Ascending aorta (tissue), 2 donors: ENCODE measurements around the gene IL12B. TPM values are rescaled to one million over a fixed set of nuclear protein-coding genes. Genes with fewer than 3 reads are reported as not detected.
"Not testable (repeated sequence)": the region's sequence is repeated elsewhere in the genome, so short reads cannot be mapped to it uniquely, and the experiment has no call there.

Experiments
- DNase-seq, 2 donors: peaks; one replicate each; pipeline ENCODE4 v3.0.0-alpha.2; 2019; ENCODE audit warnings: low spot score in 2 of 2
- H3K27ac ChIP-seq, 2 donors: fragments of 200-600 bp; sonication (generic); one replicate each; pipeline ENCODE4 v1.5.1; 2016 to 2017; ENCODE audit warnings: mild to moderate bottlenecking in 1 of 2
- H3K27me3 ChIP-seq: fragments of 200-600 bp; sonication (generic); one replicate; pipeline ENCODE4 v1.5.1; 2017
- H3K36me3 ChIP-seq, 2 donors: fragments of 200-600 bp; sonication (generic); one replicate each; pipeline ENCODE4 v1.5.1; 2016
- H3K4me1 ChIP-seq, 2 donors: fragments of 200-600 bp; sonication (generic); one replicate each; pipeline ENCODE4 v1.5.1; 2016 to 2017; ENCODE audit warnings: mild to moderate bottlenecking in 1 of 2
- H3K4me3 ChIP-seq, 2 donors: fragments of 200-600 bp; sonication (generic); one replicate each; pipeline ENCODE4 v1.5.1; 2016 to 2017; ENCODE audit warnings: mild to moderate bottlenecking in 1 of 2
- H3K9me3 ChIP-seq, 2 donors: fragments of 200-600 bp; sonication (generic); one replicate each; pipeline ENCODE4 v1.5.1; 2016
- CTCF ChIP-seq, 3 experiments: fragments of 200-600 bp in 2 of 3; fragments of 450-650 bp in 1 of 3; sonication (generic) in 2 of 3; IDR thresholded peaks; one replicate each; pipeline ENCODE4 v1.5.1; 2016 to 2019; ENCODE audit warnings: antibody characterized with exemption in 3 of 3, mild to moderate bottlenecking in 1 of 3, moderate library complexity in 1 of 3
- intact Hi-C: fragments of 100-400 bp; cut with DNase I; formaldehyde crosslinking; loops from one replicate; pipeline ENCODE4 v1.15.1; 2023
- total RNA-seq: library from RNA; depleted of rRNA; stranded (reverse); fragments of >200 nt; gene quantifications from one replicate; pipeline ENCODE4 v1.1.0, GENCODE V29; 2016

The IL12B gene
- total RNA-seq, 1 donor from 2014 or later: not detected

- intact Hi-C loops: no loop called here
- H3K4me3 ChIP-seq: no peak overlapping the region
These were observed 20.4 kb downstream of the IL12B start for GRCh38 chr5:159309689-159310433.

DNA sequence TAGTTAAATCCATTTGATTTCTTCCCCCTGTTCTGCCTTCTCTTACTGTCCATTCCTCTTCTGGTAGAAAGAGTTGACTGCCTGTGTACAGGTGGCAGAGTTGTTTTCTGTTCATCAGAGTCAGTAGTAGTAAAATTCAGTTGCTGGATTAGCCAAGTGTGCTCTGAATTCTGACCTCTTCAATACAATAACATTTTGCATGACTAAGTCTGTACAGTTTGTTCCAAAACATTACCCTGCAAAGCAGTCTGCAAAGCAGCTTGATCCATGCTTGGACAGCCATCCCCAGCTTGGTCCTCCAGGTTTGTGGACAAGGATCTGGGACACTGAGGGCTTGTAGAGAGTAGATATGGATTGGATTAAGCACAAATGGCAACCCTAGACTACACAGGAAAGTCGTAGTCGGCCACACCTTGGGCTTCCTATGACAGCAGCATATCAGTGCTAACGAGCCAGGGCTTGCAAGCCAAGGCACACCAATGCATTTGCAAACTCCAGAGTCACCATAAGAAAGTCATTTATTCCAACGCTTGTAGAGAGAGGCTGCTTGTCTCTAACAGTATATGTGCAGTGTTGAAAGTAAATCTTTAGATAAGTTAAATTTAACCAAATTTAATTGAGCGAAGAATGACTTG lies 25.2 kb downstream of the IL12B start:
- Histone ChIP-seq H3K4me1 (no peaks in the 10 kb centered on the region), H3K9me3 (peaks cover 8 to 16% of the 10 kb centered on the region in 2 donors), H3K27me3 (no peaks in the 10 kb centered on the region), H3K36me3 (no peaks in the 10 kb centered on the region), H3K4me3 (no peak overlapping the region), H3K27ac (no peak overlapping the region)
- TF ChIP-seq CTCF (IDR thresholded peaks at IDR 0.05): no peak
- intact Hi-C loops: no loop called here
- no peak for DNase-seq

More at GRCh38 chr5:159309689-159310433, 20.4 kb downstream of the IL12B start:
- Histone ChIP-seq H3K36me3 (no peaks in the 10 kb centered on the region), H3K4me1 (no peaks in the 10 kb centered on the region), H3K27me3 (no peaks in the 10 kb centered on the region), H3K9me3 (no peaks in the 10 kb centered on the region), H3K27ac (no peak overlapping the region)
- TF ChIP-seq CTCF (IDR thresholded peaks at IDR 0.05): no peak
- DNase-seq: no peak

DNA sequence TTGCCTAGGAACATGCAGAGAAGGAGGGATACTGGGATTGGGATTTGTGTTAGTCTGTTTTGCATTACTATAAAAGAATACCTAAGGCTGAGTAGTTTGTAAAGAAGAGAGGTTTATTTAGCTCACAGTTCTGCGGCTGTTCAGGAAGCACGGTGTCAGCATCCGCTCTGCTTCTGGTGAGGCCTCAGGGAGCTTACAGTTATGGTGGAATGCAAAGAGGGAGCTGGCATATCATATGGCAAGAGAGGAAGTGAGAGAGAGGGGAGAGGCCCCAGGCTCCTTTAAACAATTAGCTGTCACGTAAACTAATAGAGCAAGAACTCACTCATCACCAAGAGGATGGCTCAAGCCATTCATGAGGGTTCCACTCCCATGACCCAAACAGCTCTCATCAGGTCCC lies 27.0 kb downstream of the IL12B start:
- DNase-seq: no peak
- intact Hi-C loops: no loop called here
- no peak for TF ChIP-seq CTCF (IDR thresholded peaks at IDR 0.05)
- no peaks in the 10 kb centered on the region for H3K36me3 ChIP-seq
- peaks cover 8 to 16% of the 10 kb centered on the region in 2 donors for H3K9me3 ChIP-seq
- H3K27ac ChIP-seq: no peak overlapping the region
- no peak overlapping the region for H3K4me3 ChIP-seq
- no peaks in the 10 kb centered on the region for H3K4me1 ChIP-seq
- no peaks in the 10 kb centered on the region for H3K27me3 ChIP-seq

DNA sequence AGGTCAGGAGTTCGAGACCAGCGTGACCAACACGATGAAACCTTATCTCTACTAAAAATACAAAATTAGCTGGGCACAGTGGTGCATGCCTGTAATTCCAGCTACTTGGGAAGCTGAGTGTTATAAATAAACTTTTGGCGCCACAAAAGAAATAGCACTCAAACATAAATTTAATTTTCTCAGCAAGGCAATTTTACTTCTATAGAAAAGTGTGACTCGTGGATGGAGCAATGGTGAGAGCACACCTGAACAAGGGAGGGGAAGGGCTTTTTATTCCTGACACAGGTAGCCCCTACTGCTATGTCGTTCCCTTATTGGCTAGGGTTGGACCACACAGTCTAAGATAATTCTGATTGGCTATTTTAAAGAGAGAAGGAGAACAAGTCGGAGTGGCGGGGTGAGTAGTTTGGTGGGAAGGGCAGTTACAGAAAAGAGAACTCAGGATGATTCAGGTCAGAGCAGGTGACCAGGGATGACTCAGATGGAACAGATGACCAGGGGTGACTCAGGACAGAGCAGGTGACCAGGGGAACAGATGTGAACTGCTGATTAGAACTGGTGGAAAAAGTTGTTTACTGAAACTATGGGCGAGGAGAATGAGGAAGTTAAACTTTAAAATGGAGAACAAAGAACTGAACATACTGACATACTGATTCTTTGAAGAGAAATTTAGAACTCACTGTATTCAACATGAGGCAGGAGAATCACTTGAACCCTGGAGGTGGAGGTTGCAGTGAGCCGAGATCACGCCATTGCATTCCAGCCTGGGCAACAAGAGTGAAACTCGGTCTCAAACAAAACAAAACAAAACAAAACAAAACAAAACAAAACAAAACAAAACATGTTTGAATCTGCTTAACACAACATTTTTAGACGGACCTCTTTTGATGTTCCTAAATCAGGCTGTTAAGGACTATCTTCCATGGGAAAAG lies 28.1 kb downstream of the IL12B start:
- H3K36me3 ChIP-seq, intact Hi-C loops, H3K4me1 ChIP-seq, H3K27ac ChIP-seq, H3K4me3 ChIP-seq, DNase-seq, H3K27me3 ChIP-seq: not testable (repeated sequence)
- H3K9me3 ChIP-seq: peaks cover 8 to 16% of the 10 kb centered on the region in 2 donors

GRCh38 chr5:159301466-159301865 lies 28.8 kb downstream of the IL12B start:
- TF ChIP-seq CTCF (IDR thresholded peaks at IDR 0.05): no peak
- Histone ChIP-seq H3K27ac (no peak overlapping the region), H3K27me3 (no peaks in the 10 kb centered on the region), H3K9me3 (peaks cover 8 to 16% of the 10 kb centered on the region in 2 donors), H3K4me1 (no peaks in the 10 kb centered on the region), H3K4me3 (no peak overlapping the region), H3K36me3 (no peaks in the 10 kb centered on the region)
- intact Hi-C loops: no loop called here
- DNase-seq: no peak

DNA sequence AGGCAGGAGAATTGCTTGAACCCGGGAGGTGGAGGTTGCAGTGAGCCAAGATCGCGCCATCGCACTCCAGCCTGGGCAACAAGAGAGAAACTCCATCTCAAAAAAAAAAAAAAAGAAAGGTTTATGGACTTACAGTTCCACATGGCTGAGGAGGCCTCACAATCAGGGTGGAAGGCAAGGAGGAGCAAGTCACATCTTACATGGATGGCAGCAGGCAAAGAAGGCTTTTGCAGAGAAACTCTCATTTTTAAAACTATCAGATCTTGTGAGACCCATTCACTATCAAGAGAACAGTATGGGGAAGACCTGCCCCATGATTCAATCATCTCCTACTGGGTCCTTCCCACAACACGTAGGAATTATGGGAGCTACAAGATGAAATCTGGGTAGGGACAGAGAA lies 33.0 kb downstream of the IL12B start:
- not testable (repeated sequence) for DNase-seq, H3K27ac ChIP-seq

More for the DNA sequence above, 33.0 kb downstream of the IL12B start:
- H3K4me1 ChIP-seq, intact Hi-C loops, H3K4me3 ChIP-seq, H3K27me3 ChIP-seq, H3K36me3 ChIP-seq: not testable (repeated sequence)
- H3K9me3 ChIP-seq: peaks cover 8 to 11% of the 10 kb centered on the region in 2 donors
